Transverse colon (tissue), 4 donors: ENCODE data around the gene RHOF. TPM values are rescaled to one million over a fixed set of nuclear protein-coding genes. Genes with fewer than 3 reads are reported as not detected.
A peak's percentile ranks its signal among the peaks of the same experiment; 100 is the strongest.

Experiments used
- DNase-seq: peaks from one replicate; pipeline ENCODE4 v3.0.0-alpha.2; 2019
- H3K27ac ChIP-seq, 4 donors: fragments of 200-600 bp; sonication (generic); 2 replicates each; pipeline ENCODE4 v1.5.1; 2016 to 2018; ENCODE audit warnings: inconsistent platforms in 4 of 4
- H3K27me3 ChIP-seq: fragments of 200-600 bp; sonication (generic); 2 replicates; pipeline ENCODE4 v1.5.1; 2017; ENCODE audit warnings: inconsistent platforms
- H3K36me3 ChIP-seq, 4 donors: fragments of 200-600 bp; sonication (generic); 2 replicates each; pipeline ENCODE4 v1.5.1; 2017 to 2019; ENCODE audit warnings: inconsistent platforms in 4 of 4
- H3K4me1 ChIP-seq, 4 donors: fragments of 200-600 bp; sonication (generic); 2 replicates each; pipeline ENCODE4 v1.5.1; 2017 to 2020; ENCODE audit warnings: inconsistent platforms in 4 of 4
- H3K4me3 ChIP-seq, 4 donors: fragments of 200-600 bp; sonication (generic); 1 replicate in 1 of 4; 2 replicates in 3 of 4; pipeline versions ENCODE4 v1.5.1 to v1.6.1; 2017 to 2019; ENCODE audit warnings: inconsistent platforms in 4 of 4
- H3K9me3 ChIP-seq, 2 donors: fragments of 200-600 bp; sonication (generic); 2 replicates each; pipeline ENCODE4 v1.5.1; 2017 to 2019; ENCODE audit warnings: inconsistent platforms in 2 of 2
- CTCF ChIP-seq, 5 experiments: fragments of 200-600 bp in 3 of 5; fragments of 450-650 bp in 2 of 5; sonication (generic) in 3 of 5; IDR thresholded peaks; 1 replicate in 2 of 5; 2 replicates in 3 of 5; pipeline ENCODE4 v1.5.1; 2016 to 2017; ENCODE audit warnings: antibody characterized with exemption in 5 of 5, inconsistent platforms in 3 of 5, mild to moderate bottlenecking in 2 of 5, moderate library complexity in 1 of 5
- EP300 ChIP-seq: sonication (generic); formaldehyde crosslinking; IDR thresholded peaks from one replicate; pipeline ENCODE4 v1.6.1; 2017; ENCODE audit warnings: antibody characterized with exemption, low read depth
- POLR2A ChIP-seq: fragments of 450-650 bp; IDR thresholded peaks from one replicate; pipeline ENCODE4 v1.6.1; 2016; ENCODE audit warnings: antibody characterized with exemption, mild to moderate bottlenecking, moderate library complexity
- POLR2AphosphoS5 ChIP-seq, 3 donors: sonication (generic); formaldehyde crosslinking; IDR thresholded peaks; one replicate each; pipeline ENCODE4 v1.6.1; 2016; ENCODE audit warnings: antibody characterized with exemption in 3 of 3
- WGBS, 2 donors: methylation state at CpG; one replicate each; pipeline ENCODE4 v1.1.5; 2018; ENCODE audit warnings: low coverage in 1 of 2; 5-methylcytosine and 5-hydroxymethylcytosine counted together
- in situ Hi-C, 4 donors: fragments of 200-750 bp; cut with MboI; loops; one replicate each; pipeline versions ENCODE4 v1.15.0 to v1.15.1; 2017; ENCODE audit warnings: low sequenced_read_pairs in 3 of 4, low pct_ligation_motif_present in 1 of 4, low pct_unique_long_range_greater_than_20kb in 1 of 4
- intact Hi-C: fragments of 100-400 bp; cut with DNase I; formaldehyde crosslinking; loops from one replicate; pipeline ENCODE4 v1.15.1; 2023; ENCODE audit warnings: low total_unique reads
- total RNA-seq, 4 donors: library from RNA; depleted of rRNA; stranded (reverse); fragments of >200 nt; gene quantifications; one replicate each; pipeline ENCODE4 v1.1.0, GENCODE V29; 2016

The RHOF gene
- total RNA-seq, result 100 to 1,000 TPM in 3 of 4 donors, 10 to 100 TPM in 1; 14.9 to 251 (median 150) TPM

- intact Hi-C loops, result loop anchor here (5.0 kb wide), 1 partner anchor 96 kb away; no protein-coding TSS in a partner anchor
- no peaks in the 10 kb centered on the region for H3K36me3 ChIP-seq
- no peaks in the 10 kb centered on the region for H3K27me3 ChIP-seq
- peaks cover 40 to 88% (median 61%) of the 10 kb centered on the region in 4 donors for H3K4me1 ChIP-seq
- H3K27ac ChIP-seq, result peak within 1 kb of the TSS; percentile 100
- peak within 1 kb of the TSS; percentile 43 to 58 (median 50) for H3K4me3 ChIP-seq
- no peaks in the 10 kb centered on the region for H3K9me3 ChIP-seq
- in situ Hi-C loops, result loop anchor here in 3 of 4 donors (5.0 to 10.0 kb wide), 3 partner anchors 91 to 101 kb away; partner anchors contain the start of gene PSMD9 (in 1 of the 3)
- TF ChIP-seq POLR2A, result peak; percentile 53
- peak in 2 of 3 donors; percentile 40 to 68 for TF ChIP-seq POLR2AphosphoS5 (IDR thresholded peaks at IDR 0.05)
- TF ChIP-seq EP300, result no peak
- 0% methylated on average over 8 of the region's 36 CpGs; no CpG with 5 or more reads in 1 of the 2 donors for WGBS, 2 donors
- peak; percentile 73 for DNase-seq
Measured at GRCh38 chr12:121793440-121793837, at the start of gene RHOF. Gene RHOF, minus strand, starts transcription at chr12:121793688. Its CDS starts 55 bp downstream, at chr12:121793633.

GRCh38 chr12:121839993-121840761, 46.7 kb upstream of the RHOF start:
- Histone ChIP-seq H3K36me3 (no peaks in the 10 kb centered on the region), H3K27ac (peak overlapping the region; percentile 75 to 80 (median 77)), H3K27me3 (no peaks in the 10 kb centered on the region), H3K4me1 (peaks cover 0 to 13% (median 8%) of the 10 kb centered on the region in 4 donors), H3K4me3 (peak overlapping the region; percentile 34 to 84 (median 44)), H3K9me3 (no peaks in the 10 kb centered on the region)
- 71 to 80% methylated on average over 17 to 24 of the region's 24 CpGs for WGBS, 2 donors
- intact Hi-C loops, result no loop called here
- TF ChIP-seq CTCF (IDR thresholded peaks at IDR 0.05) (no peak), EP300 (no peak), POLR2AphosphoS5 (IDR thresholded peaks at IDR 0.05) (no peak), POLR2A (no peak)
- in situ Hi-C loops, result no loop called here
- no peak for DNase-seq

- TF ChIP-seq EP300 (no peak), CTCF (IDR thresholded peaks at IDR 0.05) (peak; percentile 46 to 80 (median 58)), POLR2AphosphoS5 (IDR thresholded peaks at IDR 0.05) (peak; percentile 66 to 76 (median 72)), POLR2A (peak; percentile 55)
- H3K4me1 ChIP-seq, result peaks cover 0 to 13% (median 8%) of the 10 kb centered on the region in 4 donors
- H3K27me3 ChIP-seq, result no peaks in the 10 kb centered on the region
- peak overlapping the region; percentile 75 to 80 (median 77) for H3K27ac ChIP-seq
- H3K36me3 ChIP-seq, result no peaks in the 10 kb centered on the region
- peak; percentile 100 for DNase-seq
- peak overlapping the region; percentile 34 to 84 (median 44) for H3K4me3 ChIP-seq
- in situ Hi-C loops, result no loop called here
- H3K9me3 ChIP-seq, result no peaks in the 10 kb centered on the region
- intact Hi-C loops, result no loop called here
- WGBS, 2 donors, result 10 to 40% methylated on average over 11 to 52 of the region's 53 CpGs
Measured at GRCh38 chr12:121839106-121839992, 45.9 kb upstream of the RHOF start.

- in situ Hi-C loops (no loop called here), intact Hi-C loops (no loop called here)
- DNase-seq, result no peak
- H3K27me3 ChIP-seq, result no peaks in the 10 kb centered on the region
- H3K4me1 ChIP-seq, result peaks cover 0 to 13% (median 8%) of the 10 kb centered on the region in 4 donors
- H3K9me3 ChIP-seq, result no peaks in the 10 kb centered on the region
- TF ChIP-seq POLR2AphosphoS5 (IDR thresholded peaks at IDR 0.05) (no peak), POLR2A (no peak), EP300 (no peak), CTCF (IDR thresholded peaks at IDR 0.05) (no peak)
- H3K36me3 ChIP-seq, result no peaks in the 10 kb centered on the region
- H3K27ac ChIP-seq, result no peak overlapping the region
- WGBS, 2 donors, result 79% methylated on average over 5 of the region's 5 CpGs; no CpG with 5 or more reads in 1 of the 2 donors
- no peak overlapping the region for H3K4me3 ChIP-seq
Measured at GRCh38 chr12:121838126-121838525, 44.6 kb upstream of the RHOF start.
